NCI-H1417 (cell line): ENCODE results near the gene PLTP.
"Not testable (repeated sequence)": the region's sequence is repeated elsewhere in the genome, so short reads cannot be mapped to it uniquely, and the experiment has no call there.

Experiments
- DNase-seq, 3 experiments: peaks; one replicate each; lab custom pipeline; 2025; lab: John Stamatoyannopoulos, UW

PLTP gene

DNA sequence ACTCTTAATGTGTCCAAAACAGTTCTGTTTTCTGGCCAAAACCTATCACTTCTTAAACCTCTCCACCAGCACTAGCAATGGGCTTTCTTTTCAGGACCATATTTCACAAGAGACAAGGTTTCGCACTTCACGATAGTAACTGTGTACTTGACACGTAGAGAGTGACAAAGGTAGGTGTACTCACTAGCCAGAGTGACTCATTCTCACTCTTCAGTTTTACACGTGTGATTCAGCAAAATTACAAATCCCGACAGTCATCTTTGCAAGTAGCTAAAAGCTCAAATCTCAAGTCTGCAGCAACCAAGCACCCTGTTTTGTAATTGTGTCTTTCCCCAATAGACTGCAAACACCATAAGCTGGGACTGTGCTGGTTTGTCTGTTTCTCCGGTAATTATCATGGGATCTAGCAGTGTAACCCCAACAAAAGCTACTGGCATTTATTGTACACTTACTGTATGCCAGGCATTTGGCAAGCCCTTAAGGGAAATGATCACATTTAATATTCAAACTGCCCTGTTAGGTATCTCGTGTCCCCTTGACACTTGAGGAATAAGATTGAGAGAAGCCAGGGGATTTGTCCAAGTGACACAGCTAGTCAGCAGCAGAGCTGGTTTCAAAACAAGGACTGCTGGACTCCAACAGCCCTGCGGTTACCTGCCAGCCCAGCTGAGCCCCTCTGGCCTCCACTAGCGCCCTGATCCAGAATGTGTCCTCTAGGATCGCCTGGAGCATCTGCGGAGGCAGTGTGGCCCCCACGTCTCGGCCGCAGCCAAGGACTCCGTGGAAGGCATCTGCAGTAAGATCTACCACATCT lies 32.4 kb upstream of the PLTP start:
- no peak for DNase-seq

DNA sequence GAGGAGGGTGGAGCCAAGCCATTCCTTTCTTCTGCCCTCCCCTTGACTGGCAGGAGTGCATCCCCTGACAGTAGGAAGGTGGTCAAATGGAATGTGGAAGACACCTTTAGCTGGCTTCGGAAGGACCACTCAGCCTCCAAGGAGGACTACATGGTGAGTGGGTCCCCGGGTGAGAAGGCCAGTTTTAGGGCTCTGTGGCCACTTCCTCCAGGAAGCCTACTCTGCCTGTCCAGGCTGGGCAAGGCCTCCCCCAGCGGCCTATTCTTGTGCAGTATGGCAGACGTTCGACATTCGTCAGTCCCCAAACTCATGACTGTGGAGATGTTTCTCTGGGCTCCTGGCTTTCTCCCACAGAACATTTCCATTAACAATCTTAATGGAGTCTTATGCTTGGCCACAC lies 31.7 kb upstream of the PLTP start:
- DNase-seq: no peak

- DNase-seq: no peak
Measured at GRCh38 chr20:45940469-45940868, 28.5 kb upstream of the PLTP start.

DNA sequence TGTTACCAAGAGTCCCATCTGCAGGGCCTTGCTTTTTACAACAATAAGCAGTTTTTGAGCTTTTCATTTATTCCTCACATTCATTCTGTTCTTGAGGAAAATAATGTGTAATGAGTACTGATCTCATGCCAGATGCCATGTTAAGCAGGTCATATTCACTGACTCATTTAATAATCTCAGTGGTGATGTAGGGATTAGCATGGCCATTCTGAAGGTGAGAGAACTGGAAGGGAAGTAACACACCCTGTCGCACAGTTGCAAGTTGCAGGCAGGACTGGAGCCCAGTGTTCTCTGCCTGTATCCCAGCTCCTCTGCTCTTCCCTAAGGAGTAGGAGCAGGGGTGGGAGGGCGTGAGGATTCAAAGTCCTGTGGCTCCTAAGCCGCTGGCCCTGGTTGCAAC lies 28.1 kb upstream of the PLTP start:
- no peak for DNase-seq

GRCh38 chr20:45938727-45939438 lies 26.9 kb upstream of the PLTP start:
- DNase-seq: no peak

DNA sequence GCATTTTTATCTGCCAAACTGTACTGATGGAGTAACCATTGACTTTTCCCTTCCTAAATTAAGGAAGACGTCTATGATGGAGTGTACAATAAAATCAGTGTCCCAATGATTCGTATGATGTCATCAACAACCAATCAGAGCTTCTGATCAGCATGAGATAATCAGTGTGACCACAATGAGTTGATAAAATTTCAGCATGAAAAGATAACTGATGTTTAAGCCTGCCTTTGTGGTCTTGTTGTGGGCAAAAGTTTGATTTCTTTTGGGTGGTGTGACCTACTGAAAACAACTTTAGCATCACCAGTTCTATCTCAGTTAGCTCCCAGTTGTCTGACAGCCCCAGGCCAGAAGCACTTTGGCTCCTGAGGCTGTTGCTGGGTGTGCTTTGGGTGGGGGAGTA lies 25.8 kb upstream of the PLTP start:
- no peak for DNase-seq

GRCh38 chr20:45935416-45936046 lies 23.6 kb upstream of the PLTP start:
- no peak for DNase-seq

DNA sequence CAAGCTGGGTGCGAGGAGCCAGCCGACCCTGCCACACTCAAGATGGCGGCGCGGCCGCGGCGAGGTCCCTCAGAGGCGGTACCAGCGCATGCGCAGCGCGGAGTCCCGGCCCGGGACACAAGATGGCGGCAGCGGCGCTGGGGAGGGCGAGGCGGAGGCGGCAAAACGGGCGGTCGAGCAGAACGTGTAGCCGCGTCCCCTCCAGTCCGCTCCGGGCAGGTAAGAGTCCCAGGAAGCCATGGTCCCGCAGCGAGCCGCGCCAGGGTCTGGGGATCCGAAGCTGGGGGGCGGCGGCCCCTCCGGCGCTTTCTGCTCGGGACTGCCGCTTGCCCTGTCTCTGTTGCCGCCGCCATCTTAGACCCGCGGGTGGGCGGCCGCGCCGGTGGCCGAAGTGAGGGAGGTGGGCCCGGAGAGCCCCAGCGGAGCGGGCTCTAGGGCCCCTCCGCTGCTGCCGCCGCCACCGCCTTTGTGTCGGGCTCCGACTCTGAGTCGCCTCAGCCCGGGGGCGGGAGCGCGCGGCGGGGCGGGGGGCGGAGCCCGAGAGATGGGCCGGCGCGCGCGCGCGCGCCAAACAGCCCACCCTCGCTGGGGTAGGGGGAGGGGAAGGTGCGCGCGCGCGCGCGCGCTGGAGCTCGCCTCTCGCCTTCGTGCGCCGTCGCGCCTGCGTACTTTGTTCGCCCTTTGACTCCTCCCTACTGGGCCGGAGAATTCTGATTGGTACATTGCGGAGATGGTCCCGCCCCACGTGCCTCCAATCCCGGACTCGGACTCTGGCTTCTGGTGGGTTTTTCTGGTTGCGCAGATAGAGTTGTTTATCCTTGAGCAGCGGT lies 22.8 kb upstream of the PLTP start, which contains the start of gene PCIF1:
PCIF1 (plus strand) TSS at position 98 of the 830 bp plus-strand sequence. CDS start 4,317 bp downstream, outside the sequence.
- DNase-seq: peak; percentile 98 to 99 (median 99)

- peak in 2 of 3 experiments; percentile 60 to 91 for DNase-seq
Measured at GRCh38 chr20:45934046-45934585, 22.2 kb upstream of the PLTP start.

DNA sequence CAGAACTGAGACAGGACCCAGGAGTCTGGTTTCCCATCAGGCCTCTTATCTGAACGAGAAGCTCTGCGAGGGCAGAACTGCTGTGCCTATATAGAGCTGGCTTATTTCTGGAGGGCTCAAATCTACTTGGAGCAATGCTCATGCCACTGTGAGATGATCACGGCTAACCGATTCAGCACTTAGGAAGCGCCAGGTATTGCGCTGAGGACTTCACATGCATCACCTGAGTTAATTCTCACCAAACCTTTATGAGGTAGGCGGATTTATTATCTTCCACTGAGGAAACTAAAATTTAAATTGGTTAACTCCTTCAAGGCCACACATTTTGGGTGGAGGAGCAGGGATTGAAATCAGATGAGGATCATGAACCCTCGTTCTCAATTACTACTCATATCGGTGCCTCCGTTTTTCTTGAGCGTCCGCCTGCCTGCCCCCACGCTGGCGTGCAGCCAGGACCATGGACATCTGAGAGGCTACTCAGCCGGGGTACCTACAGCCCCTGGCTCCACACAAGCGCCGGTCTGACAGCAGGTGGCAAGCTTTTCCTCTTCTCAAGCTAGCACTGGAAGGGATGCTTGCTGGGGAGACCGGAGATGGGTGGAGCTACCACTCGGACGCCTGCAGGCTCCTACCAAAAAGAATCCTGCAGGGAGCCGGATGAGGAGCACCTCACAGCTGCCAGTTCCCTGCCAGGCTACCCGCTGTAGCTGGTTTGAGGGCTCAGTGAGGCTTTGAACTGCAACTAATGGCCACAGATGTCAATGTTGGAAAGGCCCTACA lies 21.5 kb upstream of the PLTP start:
- peak; percentile 85 to 98 (median 89) for DNase-seq

DNA sequence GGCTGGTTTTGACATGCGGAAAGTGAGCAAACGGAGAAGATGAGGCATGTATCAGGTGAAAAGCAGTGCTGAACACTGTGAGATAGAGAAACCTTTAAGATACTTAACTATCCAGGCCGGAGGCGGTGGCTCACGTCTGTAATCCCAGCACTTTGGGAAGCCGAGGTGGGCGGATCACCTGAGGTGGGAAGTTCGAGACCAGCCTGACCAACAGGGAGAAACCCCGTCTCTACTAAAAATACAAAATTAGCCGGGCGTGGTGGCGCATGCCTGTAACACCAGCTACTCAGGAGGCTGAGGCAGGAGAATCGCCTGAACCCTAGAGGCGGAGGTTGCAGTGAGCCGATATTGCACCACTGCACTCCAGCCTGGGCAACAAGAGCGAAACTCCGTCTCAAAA lies 19.7 kb upstream of the PLTP start:
- DNase-seq: not testable (repeated sequence)

- DNase-seq: no peak
Measured at GRCh38 chr20:45927071-45927878, 15.3 kb upstream of the PLTP start.

DNA sequence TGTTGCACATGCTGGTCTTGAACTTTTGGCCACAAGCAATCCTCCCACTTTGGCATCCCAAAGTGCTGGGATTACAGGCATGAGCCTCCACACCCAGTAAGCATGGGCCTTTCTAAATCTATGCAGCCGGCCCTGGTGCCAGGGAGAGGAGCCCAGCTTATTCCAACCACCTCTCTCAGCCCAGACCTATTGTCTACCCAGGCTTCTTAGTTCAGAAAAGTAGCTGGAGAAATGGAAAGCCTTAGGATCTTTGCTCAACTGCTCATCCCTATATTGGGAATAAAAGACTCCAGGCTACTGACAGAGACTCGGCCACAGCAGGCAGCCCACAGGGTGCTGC lies 14.7 kb upstream of the PLTP start:
- no peak for DNase-seq

DNA sequence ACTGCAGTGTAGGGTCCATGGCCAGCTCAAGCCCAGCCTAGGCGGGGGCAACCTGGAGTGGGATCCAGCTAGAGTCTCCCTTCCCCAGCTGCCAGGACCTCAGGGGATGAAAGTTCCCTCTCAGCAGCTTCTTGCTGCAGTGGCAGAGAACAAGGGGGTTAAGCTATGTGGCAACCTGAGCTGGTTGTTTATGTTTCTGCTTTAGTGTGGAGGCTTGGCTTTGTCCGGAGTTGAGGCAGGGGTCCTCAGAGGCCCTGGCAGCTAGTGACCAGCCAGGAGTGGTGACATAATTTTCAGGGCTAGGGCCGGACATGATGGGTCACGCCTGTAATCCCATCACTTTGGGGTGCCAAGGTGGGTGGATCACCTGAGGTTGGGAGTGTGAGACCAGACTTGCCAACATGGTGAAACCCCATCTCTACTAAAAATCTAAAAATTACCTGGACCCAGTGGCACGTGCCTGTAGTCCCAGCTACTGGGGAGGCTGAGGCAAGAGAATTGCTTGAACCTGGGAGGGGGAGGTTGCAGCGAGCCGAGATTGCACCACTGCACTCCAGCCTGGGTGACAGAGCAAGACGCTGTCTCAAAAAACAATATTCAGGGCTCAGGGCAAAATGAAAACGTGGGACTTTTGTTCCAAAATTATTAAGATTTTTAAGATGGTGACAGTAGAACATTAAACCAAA lies 14.0 kb upstream of the PLTP start:
- DNase-seq: no peak

DNA sequence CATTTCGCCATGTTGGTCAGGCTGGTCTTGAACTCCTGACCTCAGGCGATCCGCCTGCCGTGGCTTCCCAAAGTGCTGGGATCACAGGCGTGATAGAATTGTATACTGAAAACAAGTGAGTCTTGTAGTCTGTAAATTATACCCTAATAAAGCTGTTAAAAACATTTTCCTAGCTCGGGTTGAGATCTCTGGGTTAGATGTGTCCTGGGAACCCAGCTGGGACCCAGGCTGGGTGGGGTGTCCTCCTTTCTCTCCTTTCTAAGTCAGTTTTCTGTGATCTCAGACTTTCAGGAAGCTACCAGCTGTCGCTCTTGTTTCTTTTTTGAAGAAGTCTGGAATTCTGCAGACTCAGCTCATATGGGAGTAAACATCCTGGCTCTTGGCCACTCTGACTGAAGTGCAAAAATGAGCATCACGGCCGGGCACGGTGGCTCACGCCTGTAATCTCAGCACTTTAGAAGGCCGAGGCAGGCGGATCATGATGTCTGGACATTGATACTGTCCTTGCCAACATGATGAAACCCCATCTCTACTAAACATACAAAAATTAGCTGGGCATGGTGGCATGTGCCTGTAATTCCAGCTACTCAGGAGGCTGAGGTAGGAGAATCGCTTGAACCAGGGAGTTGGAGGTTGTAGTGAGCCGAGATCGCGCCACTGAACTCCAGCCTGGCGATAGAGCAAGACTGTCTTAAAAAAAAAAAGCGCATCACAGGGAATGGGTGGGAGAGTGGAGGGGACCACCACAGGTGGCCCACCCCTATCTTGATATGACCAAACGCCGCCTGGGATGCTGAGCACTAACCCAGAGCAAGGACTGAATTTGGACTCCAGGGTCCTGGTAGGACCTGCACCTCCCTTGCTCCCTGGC lies 12.7 kb upstream of the PLTP start:
- DNase-seq: no peak

DNA sequence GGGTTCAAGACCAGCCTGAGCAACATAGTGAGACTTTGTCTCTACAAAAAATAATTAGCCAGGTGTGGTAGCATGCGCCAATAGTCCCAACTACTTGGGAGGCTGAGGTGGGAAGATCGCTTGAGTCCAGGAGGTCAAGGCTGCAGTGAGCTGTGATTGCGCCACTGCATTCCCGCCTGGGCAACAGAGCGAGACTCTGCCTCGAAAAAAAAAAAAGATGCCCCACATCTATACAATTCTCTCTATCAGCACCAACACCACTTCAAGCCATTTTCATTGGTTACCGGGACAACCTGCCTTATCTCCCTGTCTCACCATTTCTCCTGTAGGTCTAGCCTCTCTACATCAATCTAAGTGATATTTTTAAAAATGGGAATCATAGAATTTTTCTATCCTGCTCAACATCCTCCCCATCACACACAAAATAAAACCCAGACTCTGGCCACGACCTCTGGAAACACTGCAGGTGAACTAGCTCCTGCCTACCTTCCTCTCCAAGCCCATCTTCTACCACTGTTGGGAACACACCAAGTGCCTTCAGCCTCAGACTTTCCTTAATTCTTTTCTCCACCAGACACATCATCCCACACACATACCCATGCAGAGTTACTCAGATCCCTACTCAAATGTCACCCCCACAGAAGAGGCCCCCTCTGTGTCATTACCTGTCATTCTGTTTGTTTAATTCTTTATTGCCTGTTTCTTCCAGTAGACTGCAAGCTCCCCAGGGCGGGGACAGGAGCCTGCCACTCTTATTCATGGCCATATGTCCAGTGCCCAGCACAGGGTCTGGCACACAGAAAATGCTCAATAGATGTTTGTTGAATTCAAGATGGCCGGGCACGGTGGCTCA lies 9.6 kb upstream of the PLTP start:
- DNase-seq: no peak
